ENCODE data around the gene PLPPR1.

The PLPPR1 gene

DNA sequence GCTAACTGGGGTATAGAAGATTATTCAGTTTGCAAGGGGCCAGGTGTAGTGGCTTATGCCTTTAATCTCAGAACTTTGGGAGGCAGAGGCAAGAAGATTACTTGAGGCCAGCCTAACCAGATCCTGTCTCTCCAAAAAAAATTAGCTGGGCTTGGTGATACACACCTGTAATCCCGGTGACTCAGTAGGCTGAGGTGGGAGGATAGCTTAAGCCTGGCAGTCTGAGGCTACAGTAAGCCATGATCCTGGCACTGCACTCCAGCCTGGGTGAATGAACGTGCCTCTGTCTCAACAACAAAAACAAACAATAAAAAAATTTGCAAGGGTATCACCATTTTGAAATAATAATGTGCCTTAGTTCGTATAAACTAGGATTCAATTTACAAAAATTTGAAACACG lies 305.0 kb downstream of the PLPPR1 start:
- CTCF ChIA-PET: no interaction called here
- no peak for DNase-seq (ENCODE audit: low spot score)
- TF ChIP-seq CTCF (conservative IDR thresholded peaks at IDR 0.05; ENCODE audit: low read depth): no peak
- H3K27ac ChIP-seq: no peak overlapping the region
- POLR2A ChIA-PET (ENCODE audit: low non-redundant PET): no interaction called here

GRCh38 chr9:101333926-101334702 lies 305.6 kb downstream of the PLPPR1 start:
- CTCF ChIA-PET: no interaction called here

GRCh38 chr9:101336091-101336490 lies 307.6 kb downstream of the PLPPR1 start:
- TF ChIP-seq CTCF (conservative IDR thresholded peaks at IDR 0.05; ENCODE audit: low read depth): no peak
- no peak for DNase-seq (ENCODE audit: low spot score)
- ChIA-PET POLR2A (ENCODE audit: low non-redundant PET) (interaction anchor here (1.6 kb wide), 1 partner anchor 13 kb away, joined by 5 read pairs; no protein-coding TSS in a partner anchor), CTCF (interaction anchor here (1.0 kb wide), 1 partner anchor 20 kb away, joined by 5 read pairs; no protein-coding TSS in a partner anchor)
- no peak overlapping the region for H3K27ac ChIP-seq

More at GRCh38 chr9:101333926-101334702, 305.6 kb downstream of the PLPPR1 start:
- POLR2A ChIA-PET (ENCODE audit: low non-redundant PET): no interaction called here
- H3K27ac ChIP-seq: no peak overlapping the region
- TF ChIP-seq CTCF (conservative IDR thresholded peaks at IDR 0.05; ENCODE audit: low read depth): no peak
- no peak for DNase-seq (ENCODE audit: low spot score)

- no peak overlapping the region for H3K27ac ChIP-seq
- DNase-seq (ENCODE audit: low spot score): no peak
- TF ChIP-seq CTCF (conservative IDR thresholded peaks at IDR 0.05; ENCODE audit: low read depth): no peak
- ChIA-PET CTCF (interaction anchor here (0.6 kb wide), 1 partner anchor 727 kb away, joined by 3 read pairs; no protein-coding TSS in a partner anchor), POLR2A (ENCODE audit: low non-redundant PET) (interaction anchor here (1.6 kb wide), 1 partner anchor 12 kb away, joined by 5 read pairs; no protein-coding TSS in a partner anchor)
These were observed 308.7 kb downstream of the PLPPR1 start for GRCh38 chr9:101337237-101337636.

DNA sequence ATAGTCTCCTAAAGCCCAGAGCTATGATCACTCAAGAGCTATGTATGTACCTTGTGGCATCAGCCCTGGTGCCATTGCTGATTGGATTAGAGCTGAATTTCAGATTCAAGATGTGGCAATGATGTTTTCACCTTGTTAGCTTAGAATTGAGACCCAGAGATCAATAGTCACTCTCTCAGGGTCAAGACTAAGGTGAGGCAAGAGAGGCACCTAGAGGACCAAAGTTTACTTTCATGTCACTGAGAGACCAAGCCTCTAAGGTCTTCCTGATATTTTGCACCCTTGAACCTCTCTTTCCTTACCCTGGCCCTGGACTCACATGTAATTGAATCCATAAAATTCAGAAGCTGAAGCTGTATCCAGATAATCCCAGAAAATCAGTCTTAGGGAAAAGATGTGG lies 313.4 kb downstream of the PLPPR1 start:
- DNase-seq (ENCODE audit: low spot score): no peak
- no peak for TF ChIP-seq CTCF (conservative IDR thresholded peaks at IDR 0.05; ENCODE audit: low read depth)
- POLR2A ChIA-PET (ENCODE audit: low non-redundant PET): no interaction called here
- CTCF ChIA-PET: no interaction called here
- no peak overlapping the region for H3K27ac ChIP-seq

- CTCF ChIA-PET: no interaction called here
- no peak for TF ChIP-seq CTCF (conservative IDR thresholded peaks at IDR 0.05; ENCODE audit: low read depth)
- no peak overlapping the region for H3K27ac ChIP-seq
- DNase-seq (ENCODE audit: low spot score): no peak
- POLR2A ChIA-PET (ENCODE audit: low non-redundant PET): no interaction called here
These were observed 314.1 kb downstream of the PLPPR1 start for GRCh38 chr9:101342595-101342994.
